Inferior parietal cortex (tissue), 1 donor: ENCODE data around the gene LRRC32.
"Not testable (repeated sequence)": the region's sequence is repeated elsewhere in the genome, so short reads cannot be mapped to it uniquely, and the experiment has no call there.

Experiments
- DNase-seq: peaks from one replicate; pipeline ENCODE4 v3.0.0-alpha.2; 2016; ENCODE audit errors: extremely low spot score

Gene LRRC32

GRCh38 chr11:76629853-76630599 lies 40.5 kb downstream of the LRRC32 start:
- no peak for DNase-seq

GRCh38 chr11:76629116-76629852 lies 41.3 kb downstream of the LRRC32 start:
- no peak for DNase-seq

GRCh38 chr11:76628408-76628947 lies 42.1 kb downstream of the LRRC32 start:
- no peak for DNase-seq

GRCh38 chr11:76627606-76628005 lies 42.9 kb downstream of the LRRC32 start:
- DNase-seq = no peak

GRCh38 chr11:76626921-76627401 lies 43.6 kb downstream of the LRRC32 start:
- no peak for DNase-seq

GRCh38 chr11:76626266-76626665 lies 44.3 kb downstream of the LRRC32 start:
- no peak for DNase-seq

- no peak for DNase-seq
Measured at GRCh38 chr11:76625472-76626186, 44.9 kb downstream of the LRRC32 start.

GRCh38 chr11:76624500-76625379 lies 45.8 kb downstream of the LRRC32 start:
- no peak for DNase-seq

- no peak for DNase-seq
Measured at GRCh38 chr11:76623884-76624419, 46.6 kb downstream of the LRRC32 start.

GRCh38 chr11:76623171-76623883 lies 47.2 kb downstream of the LRRC32 start:
- DNase-seq = no peak

GRCh38 chr11:76622493-76623094 lies 48.0 kb downstream of the LRRC32 start:
- no peak for DNase-seq

GRCh38 chr11:76621868-76622267 lies 48.7 kb downstream of the LRRC32 start:
- DNase-seq = no peak

GRCh38 chr11:76621466-76621865 lies 49.1 kb downstream of the LRRC32 start:
- DNase-seq = no peak

GRCh38 chr11:76620489-76620888 lies 50.1 kb downstream of the LRRC32 start:
- no peak for DNase-seq

- not testable (repeated sequence) for DNase-seq
Measured at GRCh38 chr11:76619801-76620200, 50.7 kb downstream of the LRRC32 start.

GRCh38 chr11:76617553-76618265 lies 52.8 kb downstream of the LRRC32 start:
- DNase-seq = no peak

- DNase-seq = no peak
Measured at GRCh38 chr11:76616676-76617552, 53.6 kb downstream of the LRRC32 start.

GRCh38 chr11:76615950-76616349 lies 54.6 kb downstream of the LRRC32 start:
- DNase-seq = no peak
